Testis (tissue), 2 donors: ENCODE measurements around the gene CENPP.

ENCODE experiments used
- POLR2A ChIP-seq: fragments of 450-650 bp; IDR thresholded peaks from one replicate; pipeline ENCODE4 v1.6.1; 2017; ENCODE audit warnings: antibody characterized with exemption, mild to moderate bottlenecking, moderate library complexity
- TF ChIP-seq, protein P1 (sequence below), 3 experiments: fragments of 450-650 bp in 2 of 3; fragments of 200-600 bp in 1 of 3; sonication (generic) in 1 of 3; IDR thresholded peaks; one replicate each; pipeline ENCODE4 v1.5.1; 2016 to 2019; ENCODE audit warnings: antibody characterized with exemption in 3 of 3, mild to moderate bottlenecking in 2 of 3, moderate library complexity in 1 of 3

DNA sequence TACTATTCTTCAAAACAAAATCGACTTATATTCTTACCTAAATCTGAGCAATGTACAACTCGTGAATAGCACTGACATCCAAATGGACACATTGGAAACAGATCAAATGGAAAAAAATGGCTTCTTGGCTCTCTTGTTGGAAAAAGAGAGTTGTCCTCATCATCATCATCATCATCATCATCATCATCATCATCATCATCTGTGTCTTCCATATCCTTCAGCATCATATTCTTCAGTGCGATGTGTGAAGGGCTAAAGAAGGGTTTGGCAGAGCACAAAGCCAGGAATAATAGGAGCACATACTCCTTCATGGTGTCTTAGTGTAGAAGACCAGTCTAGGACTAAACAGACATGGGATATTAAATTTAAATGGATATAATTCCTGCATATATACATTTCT is 148.8 kb downstream of the CENPP start:
- TF ChIP-seq, protein P1, sequence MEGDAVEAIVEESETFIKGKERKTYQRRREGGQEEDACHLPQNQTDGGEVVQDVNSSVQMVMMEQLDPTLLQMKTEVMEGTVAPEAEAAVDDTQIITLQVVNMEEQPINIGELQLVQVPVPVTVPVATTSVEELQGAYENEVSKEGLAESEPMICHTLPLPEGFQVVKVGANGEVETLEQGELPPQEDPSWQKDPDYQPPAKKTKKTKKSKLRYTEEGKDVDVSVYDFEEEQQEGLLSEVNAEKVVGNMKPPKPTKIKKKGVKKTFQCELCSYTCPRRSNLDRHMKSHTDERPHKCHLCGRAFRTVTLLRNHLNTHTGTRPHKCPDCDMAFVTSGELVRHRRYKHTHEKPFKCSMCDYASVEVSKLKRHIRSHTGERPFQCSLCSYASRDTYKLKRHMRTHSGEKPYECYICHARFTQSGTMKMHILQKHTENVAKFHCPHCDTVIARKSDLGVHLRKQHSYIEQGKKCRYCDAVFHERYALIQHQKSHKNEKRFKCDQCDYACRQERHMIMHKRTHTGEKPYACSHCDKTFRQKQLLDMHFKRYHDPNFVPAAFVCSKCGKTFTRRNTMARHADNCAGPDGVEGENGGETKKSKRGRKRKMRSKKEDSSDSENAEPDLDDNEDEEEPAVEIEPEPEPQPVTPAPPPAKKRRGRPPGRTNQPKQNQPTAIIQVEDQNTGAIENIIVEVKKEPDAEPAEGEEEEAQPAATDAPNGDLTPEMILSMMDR (IDR thresholded peaks at IDR 0.05): no peak
- TF ChIP-seq POLR2A: no peak
